DMS153 (cell line): Measurements from ENCODE around the gene SERPINA10.

Source experiments
- DNase-seq: peaks from one replicate; lab custom pipeline; 2025; lab: John Stamatoyannopoulos, UW

The SERPINA10 gene, protein sequence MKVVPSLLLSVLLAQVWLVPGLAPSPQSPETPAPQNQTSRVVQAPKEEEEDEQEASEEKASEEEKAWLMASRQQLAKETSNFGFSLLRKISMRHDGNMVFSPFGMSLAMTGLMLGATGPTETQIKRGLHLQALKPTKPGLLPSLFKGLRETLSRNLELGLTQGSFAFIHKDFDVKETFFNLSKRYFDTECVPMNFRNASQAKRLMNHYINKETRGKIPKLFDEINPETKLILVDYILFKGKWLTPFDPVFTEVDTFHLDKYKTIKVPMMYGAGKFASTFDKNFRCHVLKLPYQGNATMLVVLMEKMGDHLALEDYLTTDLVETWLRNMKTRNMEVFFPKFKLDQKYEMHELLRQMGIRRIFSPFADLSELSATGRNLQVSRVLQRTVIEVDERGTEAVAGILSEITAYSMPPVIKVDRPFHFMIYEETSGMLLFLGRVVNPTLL

DNA sequence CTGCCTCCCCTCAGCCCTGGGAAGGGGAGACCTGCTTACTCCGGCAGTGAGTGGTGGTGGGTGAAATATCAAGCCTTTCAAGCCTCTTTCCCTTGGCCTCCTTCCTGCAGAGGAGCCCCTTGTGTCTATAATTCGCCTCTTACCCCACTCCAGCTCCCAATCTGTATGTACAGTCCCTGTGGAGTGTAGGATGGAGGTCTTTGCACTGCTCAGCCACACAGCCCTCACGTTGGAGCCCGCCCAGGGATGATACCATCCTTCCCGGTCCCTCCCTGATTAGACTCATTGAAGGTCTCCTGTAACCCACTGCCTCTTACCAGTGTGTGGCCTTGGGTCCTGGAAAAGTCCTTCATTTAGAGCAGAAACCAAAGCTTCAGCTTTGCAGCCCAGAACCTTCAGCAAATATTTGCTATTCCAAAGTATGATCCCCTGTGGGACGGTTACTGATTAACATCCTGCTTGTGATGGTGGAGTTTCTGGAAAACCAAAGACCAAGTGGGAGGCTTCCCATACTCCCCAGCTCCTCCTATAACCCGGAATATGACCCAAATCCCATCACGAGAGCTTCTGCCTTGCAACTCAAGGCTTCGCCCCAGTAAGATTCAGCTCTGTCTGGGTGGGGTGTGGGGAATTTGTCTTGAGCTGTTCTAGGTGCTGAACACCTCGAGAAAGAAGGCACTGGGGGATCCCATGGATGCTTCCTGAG lies at the start of gene SERPINA10:
SERPINA10 (minus strand) TSS at position 397 of the 706 bp plus-strand sequence. CDS start 2,675 bp downstream, outside the sequence.
- no peak for DNase-seq

DNA sequence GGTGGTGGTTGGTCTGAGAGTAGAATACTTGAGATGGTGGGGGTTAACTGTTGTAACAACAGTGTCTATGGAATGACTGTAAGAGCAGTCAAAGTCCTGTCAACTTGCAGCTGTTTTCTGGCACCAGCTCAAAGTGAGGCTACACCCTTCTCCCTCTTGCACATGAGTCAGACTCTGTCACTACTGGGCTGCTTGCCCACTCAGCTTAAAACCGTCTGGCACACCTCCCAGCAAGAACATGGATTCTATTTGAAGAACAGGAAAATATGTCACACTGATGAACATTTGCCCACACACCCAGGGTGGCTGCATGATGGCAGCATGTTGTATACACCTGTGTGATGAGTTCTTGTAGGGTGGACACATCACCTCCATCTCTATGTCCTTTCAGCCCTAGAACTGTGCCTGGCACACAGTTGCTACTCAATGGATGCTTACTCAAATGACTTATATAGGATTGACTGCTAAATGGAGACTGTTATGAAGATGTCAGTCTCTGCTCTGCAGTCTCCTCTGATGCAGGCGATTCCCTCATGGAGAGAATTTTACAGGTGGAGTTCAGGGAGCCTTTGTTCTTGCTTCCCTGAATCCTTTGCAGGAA lies 49.4 kb upstream of the SERPINA10 start:
- DNase-seq = peak; percentile 77

DNA sequence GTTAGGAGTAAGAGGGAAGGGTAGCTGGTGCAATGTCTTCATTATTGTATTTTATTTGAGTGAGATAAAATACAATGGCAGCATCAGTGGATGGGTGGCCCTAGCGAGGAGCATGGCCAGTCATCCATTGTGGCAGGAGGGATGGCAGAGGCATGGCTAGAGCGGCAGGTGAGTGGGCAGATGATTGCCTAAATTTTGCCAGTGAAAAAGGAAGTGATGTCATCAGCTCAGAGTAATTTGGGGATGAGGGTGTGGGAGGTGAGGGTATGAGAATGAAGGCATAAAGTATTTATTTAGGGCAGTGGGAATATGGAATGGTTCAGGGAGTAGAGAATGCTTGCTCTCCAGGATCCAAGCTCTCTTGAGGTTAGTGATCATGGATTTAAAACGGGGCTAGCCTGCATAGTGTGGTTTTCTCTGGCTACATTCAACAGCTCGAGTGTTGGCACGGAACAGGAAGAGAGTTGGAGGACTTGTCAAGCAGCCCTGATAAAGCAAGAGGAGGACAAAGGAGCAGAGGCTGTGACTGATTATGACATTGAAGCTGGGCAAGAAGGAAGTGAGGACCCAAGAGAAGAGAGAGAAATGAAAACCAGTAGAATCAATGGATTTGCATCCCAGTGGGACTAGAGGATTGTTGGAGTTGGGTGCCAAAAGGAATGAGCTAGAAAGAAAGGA lies 48.7 kb upstream of the SERPINA10 start:
- DNase-seq = peak; percentile 56

DNA sequence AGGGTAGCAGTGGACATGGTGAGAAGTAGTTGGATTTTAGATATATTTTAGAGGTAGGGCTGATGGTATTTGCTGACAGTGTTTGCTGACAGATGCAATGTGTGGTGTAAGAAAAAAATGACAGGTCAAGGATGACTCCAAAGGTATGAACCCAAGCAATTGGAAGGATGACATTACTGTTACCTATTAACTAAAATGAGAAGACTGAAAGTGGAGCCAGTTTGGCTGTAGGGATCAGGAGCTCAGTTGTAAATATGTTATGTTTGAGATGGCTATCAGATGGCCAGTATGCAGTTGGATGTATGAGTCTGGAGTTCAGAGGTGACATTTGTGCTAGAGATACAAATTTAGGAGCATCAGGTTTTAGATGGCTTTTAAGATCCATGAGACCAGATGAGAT lies 47.5 kb upstream of the SERPINA10 start:
- no peak for DNase-seq

DNA sequence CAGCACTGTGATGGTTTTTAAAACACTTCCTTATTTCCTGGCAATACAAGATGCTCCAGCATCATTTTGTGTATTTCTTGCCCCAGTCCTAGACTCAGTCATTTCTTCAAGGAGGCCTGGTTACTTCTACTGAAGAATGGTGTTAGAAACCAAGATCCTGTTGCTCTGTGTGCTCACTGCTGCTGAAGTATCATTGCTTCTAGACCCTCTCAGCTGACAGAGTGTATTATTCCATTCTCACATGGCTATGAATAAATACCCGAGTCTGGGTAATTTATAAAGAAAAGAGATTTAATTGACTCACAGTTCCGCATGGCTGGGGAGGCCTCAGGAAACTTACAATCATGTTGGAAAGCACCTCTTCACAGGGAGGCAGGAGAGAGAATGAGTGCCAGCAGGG lies 45.0 kb upstream of the SERPINA10 start:
- no peak for DNase-seq

DNA sequence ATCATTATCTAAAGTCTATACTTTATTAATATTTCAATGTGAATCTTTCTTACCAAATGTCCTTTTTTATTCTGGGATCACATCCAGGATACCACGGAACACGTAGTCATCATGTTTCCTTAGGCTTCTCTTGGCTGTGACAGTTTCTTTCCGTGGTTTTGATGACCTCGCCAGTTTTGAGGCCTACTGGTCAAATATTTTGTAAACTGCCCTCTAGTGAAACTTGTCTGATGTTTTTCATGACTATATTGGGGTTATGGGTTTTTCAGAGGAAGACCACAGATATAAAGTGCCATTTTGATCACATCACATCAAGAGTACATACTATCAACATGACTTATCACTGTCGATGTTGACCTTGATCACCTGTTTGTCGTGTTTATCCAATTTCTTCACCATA lies 44.2 kb upstream of the SERPINA10 start:
- no peak for DNase-seq

DNA sequence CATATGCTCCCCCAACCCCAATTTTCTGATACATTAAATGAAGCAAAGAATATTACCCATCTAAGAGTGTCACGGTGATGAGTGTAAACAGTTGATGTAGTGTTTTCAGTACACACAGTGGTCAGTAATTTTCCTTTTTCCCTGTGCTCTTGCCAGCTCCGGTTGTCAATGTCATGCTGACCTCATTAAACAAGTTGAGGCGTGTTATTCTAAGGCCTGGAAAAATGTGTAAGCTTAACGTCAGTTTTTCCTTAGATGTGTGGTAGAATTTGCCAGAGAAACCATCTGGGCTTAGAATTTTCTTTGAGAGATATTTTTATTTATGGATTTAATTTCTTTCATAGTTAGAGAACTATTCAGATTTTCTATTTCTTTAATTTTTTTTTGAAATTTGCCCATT lies 41.8 kb upstream of the SERPINA10 start:
- peak; percentile 11 for DNase-seq

DNA sequence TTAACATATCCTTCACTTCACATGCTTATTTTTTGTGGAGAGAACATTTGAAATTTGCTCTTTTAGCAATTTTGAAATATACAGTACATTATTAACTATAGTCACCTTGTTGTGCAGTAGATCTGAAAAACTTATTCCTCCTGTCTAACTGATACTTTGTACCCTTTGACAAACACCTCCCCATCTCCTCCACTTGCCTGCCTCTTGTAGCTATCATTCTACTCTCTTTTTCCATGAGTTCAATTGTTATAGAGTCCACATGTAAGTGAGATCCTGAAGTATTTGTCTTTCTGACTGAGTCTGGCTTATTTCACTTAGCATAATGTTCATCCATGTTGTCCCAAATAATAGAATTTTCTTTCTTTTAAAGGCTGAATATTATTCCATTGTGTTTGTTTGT lies 39.5 kb upstream of the SERPINA10 start:
- no peak for DNase-seq

DNA sequence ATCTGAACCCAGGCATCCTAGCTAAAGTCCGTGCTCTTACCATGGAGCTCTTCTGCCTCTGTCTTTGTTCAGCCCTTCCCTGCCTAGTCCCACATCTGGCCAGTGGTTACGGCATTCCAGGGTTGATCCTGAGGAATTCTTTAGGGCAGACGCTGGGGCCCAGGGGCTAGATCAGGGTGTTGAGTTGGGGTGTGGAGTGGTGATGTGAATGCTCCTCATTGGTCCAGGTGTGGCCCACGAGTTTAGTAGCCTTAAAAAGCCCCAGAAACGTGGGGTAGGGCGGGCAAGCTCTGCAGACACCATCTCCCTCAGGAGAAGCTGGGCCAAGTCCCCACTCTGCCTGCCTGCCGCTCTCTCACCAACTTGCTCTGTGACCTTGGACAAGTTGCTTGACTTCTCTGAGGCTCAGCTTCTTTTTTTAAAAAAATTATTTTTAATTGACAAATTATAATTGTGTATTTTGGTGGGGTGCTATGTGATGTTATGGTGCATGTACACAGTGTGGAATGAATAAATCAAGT lies 39.1 kb upstream of the SERPINA10 start:
- DNase-seq = no peak

DNA sequence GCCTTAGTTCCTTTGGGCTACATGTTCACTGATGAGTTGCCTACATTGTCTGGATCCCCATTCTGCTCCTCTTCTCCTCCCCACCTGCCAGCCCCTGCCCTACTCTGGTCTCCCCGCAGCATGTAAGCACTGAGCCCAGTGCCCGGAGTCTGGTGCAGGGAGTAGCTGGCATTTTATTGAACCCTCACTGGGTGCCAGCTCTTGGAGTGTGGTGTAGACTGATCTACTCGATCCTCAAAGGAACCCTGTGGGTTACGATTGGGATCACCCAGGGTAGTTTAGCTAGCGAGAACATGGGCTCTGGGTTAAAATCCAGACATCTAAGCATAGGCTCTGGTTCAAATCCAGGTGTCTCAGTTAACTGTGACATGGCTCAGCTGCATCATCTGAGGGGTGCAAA lies 38.4 kb upstream of the SERPINA10 start:
- DNase-seq = no peak

DNA sequence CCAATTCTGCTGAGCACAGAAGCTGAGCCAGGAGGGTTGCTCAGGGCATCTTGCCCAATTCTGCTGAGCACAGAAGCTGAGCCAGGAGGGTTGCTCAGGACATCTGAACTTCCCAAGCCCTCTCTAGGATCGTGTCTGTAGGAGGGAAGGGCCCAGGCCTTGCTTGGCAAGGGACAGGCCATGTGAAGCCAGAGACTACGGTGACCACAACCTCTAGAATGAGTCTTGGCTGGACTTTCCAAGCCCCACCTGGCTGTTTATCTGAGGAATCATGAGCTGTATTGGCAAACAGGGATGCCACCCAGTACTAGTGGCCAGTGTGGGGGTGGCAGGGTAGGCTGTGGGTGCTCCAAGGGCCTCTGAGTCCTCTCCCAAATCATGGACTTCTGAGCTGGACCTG lies 37.8 kb upstream of the SERPINA10 start:
- DNase-seq = no peak

DNA sequence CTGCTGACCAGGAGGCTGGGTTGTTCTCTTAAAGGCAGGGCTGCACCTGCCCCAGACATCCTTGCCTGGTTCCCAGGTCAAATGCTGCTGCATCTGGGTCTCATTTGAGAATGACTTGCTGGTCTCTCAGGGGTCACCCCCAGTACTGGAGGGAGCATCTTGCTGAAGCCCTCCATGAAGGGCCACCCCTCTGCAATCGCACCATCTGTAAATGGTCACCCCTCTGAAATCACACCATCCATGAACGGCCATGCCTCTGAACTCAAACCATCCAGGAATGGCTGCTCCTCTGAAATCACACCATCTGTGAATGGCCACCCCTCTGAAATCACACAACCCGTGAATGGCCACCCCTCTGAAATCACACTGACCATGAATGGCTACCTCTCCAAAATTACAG lies 37.4 kb upstream of the SERPINA10 start:
- DNase-seq = no peak

DNA sequence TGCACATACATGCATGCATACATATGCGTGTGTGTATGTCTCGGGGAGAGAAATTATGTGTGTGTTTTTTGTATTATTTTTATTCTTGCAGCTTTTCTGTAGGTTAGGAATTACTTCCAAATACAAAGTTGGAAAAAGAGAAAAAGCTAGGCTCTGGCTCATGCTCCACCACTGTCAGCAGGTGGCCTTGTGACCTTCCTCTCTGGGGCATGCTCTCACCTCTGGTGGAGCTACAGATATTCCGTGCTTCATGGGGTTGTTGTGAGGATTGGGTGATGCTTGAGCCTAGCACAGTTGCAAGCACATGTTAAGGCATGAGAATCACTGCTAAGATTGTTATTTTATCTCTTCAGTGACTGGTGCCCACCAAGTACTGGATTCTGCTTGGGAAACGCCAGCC lies 36.8 kb upstream of the SERPINA10 start:
- no peak for DNase-seq

DNA sequence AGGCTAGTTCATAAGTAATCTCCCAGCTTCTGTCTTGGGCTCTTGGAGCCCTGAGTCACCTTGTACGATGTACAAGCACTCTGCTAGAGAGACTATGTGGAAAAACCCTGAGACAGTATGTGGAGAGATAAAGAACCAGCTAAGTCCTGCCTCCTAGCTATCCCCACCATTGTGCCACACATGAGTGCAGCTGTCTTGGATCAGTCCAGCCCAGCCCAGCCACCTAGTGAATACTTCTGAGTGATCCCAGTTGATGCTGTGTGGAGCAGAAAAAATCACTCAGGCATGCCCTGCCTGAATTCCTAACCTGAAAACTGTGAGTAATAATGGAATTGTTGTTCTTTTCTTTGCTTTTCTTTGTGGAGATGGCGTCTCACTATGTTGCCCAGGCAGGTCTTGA lies 35.1 kb upstream of the SERPINA10 start:
- no peak for DNase-seq

DNA sequence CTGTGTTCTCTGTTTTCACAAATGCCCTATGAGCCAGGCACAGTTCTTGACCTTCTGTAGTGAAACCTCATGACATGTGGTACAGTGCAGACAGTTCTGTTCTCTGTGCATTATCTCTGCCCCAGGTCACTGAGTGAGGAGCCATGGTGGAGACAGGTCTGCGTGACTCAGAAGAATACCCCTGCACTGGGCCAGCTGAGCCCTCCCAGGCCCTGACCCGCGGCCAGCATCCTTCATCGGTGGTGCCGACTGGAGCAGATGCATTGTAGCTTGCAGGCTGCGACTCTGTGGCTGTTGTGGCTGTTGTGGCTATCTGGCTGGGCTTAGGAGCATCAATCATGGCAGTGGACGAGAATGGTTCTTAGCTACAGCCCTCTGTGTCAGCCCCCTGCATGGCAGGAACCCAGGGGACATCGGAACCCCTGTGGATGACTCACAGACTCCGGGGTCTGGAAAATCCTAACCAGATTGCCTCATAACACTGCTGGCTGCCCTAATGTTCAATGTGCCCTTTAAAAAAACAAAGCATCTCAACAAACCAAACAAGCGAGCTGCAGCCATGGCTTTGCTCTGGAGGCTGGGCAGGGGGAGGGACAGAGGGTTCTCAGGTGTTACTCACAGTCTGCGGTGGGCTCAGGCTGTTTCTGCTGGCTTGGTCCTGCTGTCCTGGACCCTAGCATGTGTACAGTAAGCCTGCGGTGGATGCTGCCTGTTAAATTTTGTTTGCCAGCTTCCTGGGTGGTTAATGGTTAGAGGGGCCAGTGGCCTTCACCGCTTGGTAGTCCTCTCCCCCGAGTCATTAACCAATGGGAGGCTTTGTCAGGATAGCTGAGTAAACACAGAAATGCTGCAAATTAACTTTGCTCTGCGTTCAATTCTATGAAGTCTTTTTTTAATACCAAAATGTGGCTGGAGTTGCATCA lies 29.8 kb upstream of the SERPINA10 start, which contains the start of gene SERPINA6:
SERPINA6 (minus strand) TSS at position 689 of the 923 bp plus-strand sequence. CDS start 8,688 bp downstream, outside the sequence.
- DNase-seq = no peak

DNA sequence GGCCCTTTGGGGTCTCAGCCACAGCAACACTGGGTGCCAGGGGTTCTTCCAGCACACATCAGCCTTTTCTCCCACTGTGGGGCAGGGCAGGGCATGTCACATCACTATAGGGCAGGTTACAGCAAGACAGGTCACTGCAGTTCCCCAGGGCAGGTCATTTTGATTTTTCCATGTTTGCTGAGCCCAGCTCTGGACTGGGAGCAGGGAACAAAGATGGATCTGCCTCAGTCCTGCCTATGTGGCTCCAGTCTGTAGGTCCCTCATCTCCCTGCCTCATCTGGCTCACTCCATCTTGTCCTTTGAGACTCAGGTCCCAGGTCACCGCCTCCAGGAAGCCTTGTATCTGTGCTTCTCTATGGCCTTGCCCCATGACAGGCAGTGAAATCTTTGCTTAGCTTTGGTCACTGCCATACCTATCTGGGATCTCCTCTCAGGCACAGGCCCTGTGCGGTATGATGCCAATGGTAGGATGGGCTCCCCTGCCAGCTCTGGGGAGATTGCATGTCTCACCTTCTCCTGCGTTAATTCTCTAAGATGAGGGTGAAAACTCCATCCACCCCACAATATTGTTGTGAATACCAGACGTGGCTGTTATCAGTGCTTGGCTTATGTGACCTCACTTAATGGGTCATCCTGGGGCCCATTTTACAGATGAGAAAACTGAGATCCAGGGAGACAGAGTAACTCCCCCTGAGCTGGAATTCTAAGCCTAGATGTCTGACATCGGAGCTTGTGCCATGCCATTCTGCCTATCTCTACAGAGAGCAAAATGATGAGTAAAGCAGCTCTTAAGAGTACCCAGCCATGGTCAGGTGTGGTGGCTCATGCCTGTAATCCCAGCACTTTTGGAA lies 28.6 kb upstream of the SERPINA10 start:
- DNase-seq = no peak

DNA sequence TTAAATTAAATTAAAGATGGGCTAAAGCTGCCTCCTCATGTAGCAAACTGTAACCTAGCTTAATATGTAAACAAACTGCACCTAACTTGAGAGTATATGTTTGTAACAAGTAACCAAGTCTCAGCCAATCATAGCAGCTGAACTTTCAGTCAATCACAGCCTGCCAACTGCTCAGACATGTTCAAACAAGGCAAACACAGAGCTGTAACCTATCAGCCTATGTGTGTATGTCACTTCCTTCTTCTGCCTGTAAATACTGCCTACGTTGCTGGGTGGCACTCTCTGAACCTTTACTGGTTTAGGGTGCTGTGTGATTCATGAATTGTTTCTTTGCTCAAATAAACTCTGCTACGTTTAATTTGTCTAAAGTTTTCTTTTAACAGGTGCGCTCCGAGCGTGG lies 27.2 kb upstream of the SERPINA10 start:
- peak; percentile 81 for DNase-seq

DNA sequence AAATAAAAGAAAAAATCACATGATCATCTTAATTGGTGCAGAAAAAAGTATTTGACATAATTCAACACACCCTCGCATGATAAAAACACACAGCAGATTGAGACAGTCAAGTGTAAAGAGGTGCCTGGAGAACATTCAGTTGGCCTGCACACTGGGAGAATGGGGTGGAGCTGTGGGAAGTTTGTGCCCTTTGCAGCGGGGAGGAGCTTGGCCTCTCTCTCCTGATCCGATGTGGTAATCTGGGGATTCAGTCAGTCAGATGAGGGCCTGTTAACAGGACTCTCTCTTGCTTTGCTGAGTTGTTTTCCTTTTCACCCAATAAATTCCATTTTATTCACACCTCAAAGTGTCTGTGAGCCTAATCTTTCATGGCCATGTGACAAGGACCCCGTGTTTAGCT lies 24.2 kb upstream of the SERPINA10 start:
- no peak for DNase-seq

DNA sequence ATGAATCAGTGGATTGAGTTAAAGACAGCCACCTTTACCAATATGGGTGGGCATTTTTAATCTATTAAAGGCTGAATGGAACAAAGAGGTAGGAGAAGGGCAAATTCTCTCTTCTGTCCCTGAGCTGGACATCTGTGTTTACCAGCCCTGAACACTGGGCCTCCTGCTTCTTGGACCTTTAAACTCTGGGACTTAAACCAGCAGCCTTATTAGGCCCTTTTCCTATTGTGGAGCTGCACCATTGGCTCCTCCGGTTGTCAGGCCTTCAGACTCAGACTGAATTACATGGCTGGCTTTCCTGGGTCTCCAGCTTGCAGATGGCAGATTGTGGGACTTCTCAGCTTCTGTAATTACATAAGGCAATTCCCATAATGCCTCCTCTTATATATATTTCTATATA lies 23.6 kb upstream of the SERPINA10 start:
- no peak for DNase-seq

DNA sequence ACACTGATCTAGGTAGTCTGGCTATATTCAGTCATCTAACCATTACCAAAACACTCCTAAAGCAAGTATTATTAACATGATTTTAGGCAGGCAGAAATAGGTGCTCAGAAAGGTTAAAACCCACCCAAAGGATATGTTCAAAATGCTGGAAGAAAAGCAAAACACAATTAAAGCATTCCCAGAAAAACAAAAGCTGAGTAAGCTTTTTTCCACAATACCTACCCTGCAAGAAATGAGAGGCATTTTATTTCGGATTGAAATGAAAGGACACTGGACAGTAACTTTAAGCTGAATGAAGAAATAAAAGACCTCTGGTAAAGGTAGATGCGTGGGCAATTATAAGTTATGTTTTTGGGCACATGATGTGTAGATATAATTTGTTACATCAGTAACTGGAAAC lies 21.8 kb upstream of the SERPINA10 start:
- DNase-seq = no peak
